ENCODE data around the gene RBM22.

DNA sequence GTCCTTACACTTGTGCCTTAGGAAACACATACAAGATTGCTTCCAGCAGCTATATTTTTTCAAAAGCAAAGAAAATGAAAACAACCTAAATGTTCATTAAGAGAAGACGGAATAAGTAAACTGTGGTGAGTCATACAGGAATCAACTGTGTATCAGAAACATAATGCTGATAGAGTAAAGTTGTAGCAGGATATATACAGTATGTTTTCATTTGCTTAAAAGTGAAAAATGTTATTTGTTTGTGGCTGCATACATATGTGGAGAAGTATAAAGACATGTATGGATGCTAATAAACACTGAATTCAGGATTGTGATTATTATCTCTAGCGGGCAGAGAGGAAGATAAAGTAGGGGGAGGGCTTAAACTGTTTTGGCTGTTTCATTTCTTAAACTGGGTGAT lies 49.6 kb upstream of the RBM22 start:
- TF ChIP-seq LEF1 (IDR thresholded peaks at IDR 0.05; ENCODE audit: borderline replicate concordance) (no peak), ARNT (IDR thresholded peaks at IDR 0.05) (no peak), SP1 (IDR thresholded peaks at IDR 0.05) (no peak), SUZ12 (IDR thresholded peaks at IDR 0.05) (no peak), FOXK2 (IDR thresholded peaks at IDR 0.05) (no peak), ZNF384 (IDR thresholded peaks at IDR 0.05) (no peak), FOXA1 (IDR thresholded peaks at IDR 0.05) (no peak), BHLHE40 (IDR thresholded peaks at IDR 0.05; ENCODE audit: borderline replicate concordance) (no peak), NFRKB (IDR thresholded peaks at IDR 0.05) (no peak), FOXM1 (IDR thresholded peaks at IDR 0.05; ENCODE audit: borderline replicate concordance) (no peak), TARDBP (IDR thresholded peaks at IDR 0.05) (no peak), L3MBTL2 (conservative IDR thresholded peaks at IDR 0.05) (no peak)
- TF ChIP-seq, protein P1, sequence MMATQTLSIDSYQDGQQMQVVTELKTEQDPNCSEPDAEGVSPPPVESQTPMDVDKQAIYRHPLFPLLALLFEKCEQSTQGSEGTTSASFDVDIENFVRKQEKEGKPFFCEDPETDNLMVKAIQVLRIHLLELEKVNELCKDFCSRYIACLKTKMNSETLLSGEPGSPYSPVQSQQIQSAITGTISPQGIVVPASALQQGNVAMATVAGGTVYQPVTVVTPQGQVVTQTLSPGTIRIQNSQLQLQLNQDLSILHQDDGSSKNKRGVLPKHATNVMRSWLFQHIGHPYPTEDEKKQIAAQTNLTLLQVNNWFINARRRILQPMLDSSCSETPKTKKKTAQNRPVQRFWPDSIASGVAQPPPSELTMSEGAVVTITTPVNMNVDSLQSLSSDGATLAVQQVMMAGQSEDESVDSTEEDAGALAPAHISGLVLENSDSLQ (IDR thresholded peaks at IDR 0.05): no peak

Data from HEK293T (cell line).